GM23338 (cell line): ENCODE results near the gene ABCD1. TPM values are rescaled to one million over a fixed set of nuclear protein-coding genes. Genes with fewer than 3 reads are reported as not detected.

Source experiments
- ATAC-seq: fragments of 200-7000 bp; cut with Tn5 transposase; 3 replicates; pipeline ENCODE4 v1.9.1; 2020
- DNase-seq: peaks from one replicate; pipeline ENCODE4 v3.0.0-alpha.2; 2015; ENCODE audit warnings: low spot score
- H2AFZ ChIP-seq: fragments of 200-600 bp; sonication (generic); 2 replicates; pipeline ENCODE4 v1.8.0; 2016; ENCODE audit warnings: antibody characterized with exemption, mild to moderate bottlenecking, moderate library complexity
- H3F3A ChIP-seq: fragments of 200-600 bp; sonication (generic); replicated peaks from 2 replicates; pipeline ENCODE4 v1.8.0; 2017; ENCODE audit warnings: antibody characterized with exemption, mixed run types, low read depth
- H3K27ac ChIP-seq: fragments of 200-600 bp; sonication (generic); 2 replicates; pipeline ENCODE4 v1.6.1; 2016; ENCODE audit warnings: low read depth
- H3K27me3 ChIP-seq: fragments of 200-600 bp; sonication (generic); 2 replicates; pipeline ENCODE4 v1.8.0; 2016; ENCODE audit warnings: mild to moderate bottlenecking, mixed run types, moderate library complexity; ENCODE audit not compliant: insufficient read depth
- H3K36me3 ChIP-seq: fragments of 200-600 bp; sonication (generic); 2 replicates; pipeline ENCODE4 v1.8.0; 2016; ENCODE audit warnings: mild to moderate bottlenecking; ENCODE audit not compliant: insufficient read depth
- H3K4me1 ChIP-seq: fragments of 200-600 bp; sonication (generic); 2 replicates; pipeline ENCODE4 v1.8.0; 2016; ENCODE audit warnings: mild to moderate bottlenecking, moderate library complexity; ENCODE audit not compliant: insufficient read depth
- H3K4me2 ChIP-seq: fragments of 200-600 bp; sonication (generic); 2 replicates; pipeline ENCODE4 v1.7.1; 2017; ENCODE audit warnings: mixed run types
- H3K4me3 ChIP-seq: fragments of 200-600 bp; sonication (generic); 2 replicates; pipeline ENCODE4 v1.6.1; 2016; ENCODE audit warnings: mixed run types
- H3K79me2 ChIP-seq: fragments of 200-600 bp; sonication (generic); replicated peaks from 2 replicates; pipeline ENCODE4 v1.8.0; 2017; ENCODE audit warnings: mild to moderate bottlenecking; ENCODE audit not compliant: insufficient read depth
- H3K9me2 ChIP-seq: fragments of 200-600 bp; sonication (generic); 2 replicates; pipeline ENCODE4 v1.8.0; 2017; ENCODE audit not compliant: insufficient read depth
- H4K20me1 ChIP-seq: fragments of 200-600 bp; sonication (generic); replicated peaks from 2 replicates; pipeline ENCODE4 v1.8.0; 2017; ENCODE audit warnings: mild to moderate bottlenecking; ENCODE audit not compliant: insufficient read depth
- H3K27ac Mint-ChIP-seq: 2 replicates; pipeline ENCODE4 v1.8.0; 2020; ENCODE audit warnings: inconsistent platforms, mild to moderate bottlenecking, moderate library complexity, mixed read lengths
- H3K27me3 Mint-ChIP-seq: 3 replicates; pipeline ENCODE4 v1.8.0; 2022; ENCODE audit warnings: low read depth, mild to moderate bottlenecking, moderate library complexity, mixed read lengths, inconsistent platforms; ENCODE audit not compliant: insufficient read depth, poor library complexity
- H3K36me3 Mint-ChIP-seq: 3 replicates; pipeline ENCODE4 v1.8.0; 2021; ENCODE audit warnings: low read depth, mild to moderate bottlenecking, inconsistent platforms, moderate library complexity, mixed read lengths
- H3K4me1 Mint-ChIP-seq: 3 replicates; pipeline ENCODE4 v1.8.0; 2020; ENCODE audit warnings: mild to moderate bottlenecking, inconsistent platforms, mixed read lengths
- H3K4me3 Mint-ChIP-seq: 3 replicates; pipeline ENCODE4 v1.8.0; 2021; ENCODE audit warnings: moderate library complexity, mild to moderate bottlenecking, inconsistent platforms, mixed read lengths
- H3K9me3 Mint-ChIP-seq: 3 replicates; pipeline ENCODE4 v1.8.0; 2020; ENCODE audit warnings: moderate library complexity, mild to moderate bottlenecking, inconsistent platforms, mixed read lengths
- CREB1 ChIP-seq: fragments of 250-450 bp; sonication (Bioruptor Pico); IDR thresholded peaks from 2 replicates; pipeline ENCODE4 v1.5.0; 2020; ENCODE audit warnings: low read depth, mild to moderate bottlenecking, moderate library complexity
- CTCF ChIP-seq, 2 experiments: fragments of 200-600 bp in 1 of 2; sonication (generic) in 1 of 2; conservative IDR thresholded peaks; 2 replicates each; pipeline versions ENCODE4 v1.5.1 to v1.6.1; 2016 to 2017; ENCODE audit warnings: antibody characterized with exemption in 2 of 2, low read depth in 2 of 2, mild to moderate bottlenecking in 2 of 2, moderate library complexity in 1 of 2
- EZH2 ChIP-seq: fragments of 200-600 bp; sonication (generic); IDR thresholded peaks from one replicate; pipeline ENCODE4 v1.8.0; 2017; ENCODE audit warnings: antibody characterized with exemption, mild to moderate bottlenecking, low read depth; ENCODE audit not compliant: unreplicated experiment
- EZH2phosphoT487 ChIP-seq: fragments of 200-600 bp; sonication (generic); IDR thresholded peaks from one replicate; pipeline ENCODE4 v1.8.1; 2018; ENCODE audit warnings: antibody characterized with exemption; ENCODE audit not compliant: unreplicated experiment
- NANOG ChIP-seq: IDR thresholded peaks from 2 replicates; pipeline ENCODE4 v1.6.1; 2016; ENCODE audit warnings: antibody characterized with exemption, borderline replicate concordance
- POLR2AphosphoS5 ChIP-seq: IDR thresholded peaks from 2 replicates; pipeline ENCODE4 v1.6.1; 2016; ENCODE audit warnings: antibody characterized with exemption, low read depth
- REST ChIP-seq: IDR thresholded peaks from one replicate; pipeline ENCODE4 v1.6.1; 2018; ENCODE audit warnings: antibody characterized with exemption; ENCODE audit not compliant: unreplicated experiment
- STAT1 ChIP-seq: IDR thresholded peaks from one replicate; pipeline ENCODE4 v1.6.1; 2016; ENCODE audit warnings: antibody characterized with exemption; ENCODE audit not compliant: unreplicated experiment
- ZNF331 ChIP-seq: fragments of 250-450 bp; sonication (Bioruptor Pico); IDR thresholded peaks from 2 replicates; pipeline ENCODE4 v1.5.0; 2020; ENCODE audit warnings: low read depth, mild to moderate bottlenecking, moderate library complexity
- polyA plus RNA-seq: library from polyadenylated mRNA; unstranded; fragments of >200 nt; fragmentation: Nextera tagmentation; extraction: Ambion mirVana; gene quantifications from 2 replicates; pipeline ENCODE4 v1.2.1, GENCODE V29; 2016
- total RNA-seq: library from RNA; depleted of rRNA; stranded (reverse); fragments of >200 nt; shearing (Covaris generic); gene quantifications from 2 replicates; pipeline ENCODE4 v1.2.3, GENCODE V29; 2014
- TF ChIP-seq, protein P1 (sequence below): IDR thresholded peaks from 2 replicates; pipeline ENCODE4 v1.6.1; 2016; ENCODE audit warnings: antibody characterized with exemption

The ABCD1 gene
- total and polyA plus RNA-seq, 2 experiments from 2014 or later = 2.4 to 8.9 TPM

DNA sequence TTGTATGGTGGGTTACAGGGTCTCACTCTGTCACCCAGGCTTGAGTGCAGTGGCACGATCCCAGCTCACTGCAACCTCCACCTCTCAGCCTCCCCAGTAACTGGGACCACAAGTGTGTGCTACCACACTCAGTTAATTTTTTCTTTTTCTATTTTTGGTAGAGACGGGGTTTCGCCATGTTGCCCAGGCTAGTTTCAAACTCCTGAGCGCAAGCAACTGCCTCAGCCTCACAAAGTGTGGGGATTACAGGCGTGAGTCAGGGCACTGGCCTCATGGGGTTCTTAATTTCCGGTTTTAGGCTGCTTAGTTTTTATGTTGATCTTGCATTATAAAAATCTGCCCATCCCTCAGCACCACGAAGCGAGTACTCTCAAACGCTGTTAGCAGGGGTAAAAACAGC lies 7.2 kb upstream of the ABCD1 start:
- Mint-ChIP-seq H3K4me3 (no peak overlapping the region), H3K27ac (no peak overlapping the region), H3K36me3 (peaks cover 62% of the 10 kb centered on the region), H3K9me3 (no peaks in the 10 kb centered on the region), H3K27me3 (no peaks in the 10 kb centered on the region), H3K4me1 (no peaks in the 10 kb centered on the region)
- Histone ChIP-seq H3K27me3 (no peaks in the 10 kb centered on the region), H3F3A (no peaks in the 10 kb centered on the region), H3K27ac (no peak overlapping the region), H3K79me2 (peaks cover 18% of the 10 kb centered on the region), H3K9me2 (no peaks in the 10 kb centered on the region), H3K36me3 (no peaks in the 10 kb centered on the region), H2AFZ (no peak overlapping the region), H3K4me1 (peaks cover 3% of the 10 kb centered on the region; the same call in 1 of the 2 replicates), H3K4me2 (no peak overlapping the region), H4K20me1 (0 out of 2 replicates have a peak, but pooled peaks cover 10% of the 10 kb centered on the region), H3K4me3 (no peak overlapping the region)
- ATAC-seq = no peak
- DNase-seq = no peak
- no peak for TF ChIP-seq EZH2phosphoT487

GRCh38 chrX:153719238-153719637 lies 5.4 kb upstream of the ABCD1 start:
- no peak overlapping the region for H2AFZ ChIP-seq
- H3K4me1 ChIP-seq = peaks cover 7% of the 10 kb centered on the region; the same call in 1 of the 2 replicates
- no peak overlapping the region for H3K4me2 ChIP-seq
- H3K27me3 ChIP-seq = no peaks in the 10 kb centered on the region
- H3K4me1 Mint-ChIP-seq = peaks cover 4% of the 10 kb centered on the region; the same call in 1 of the 3 replicates
- peaks cover 29% of the 10 kb centered on the region for H3K79me2 ChIP-seq
- no peaks in the 10 kb centered on the region for H3F3A ChIP-seq
- H3K4me3 Mint-ChIP-seq = no peak overlapping the region
- no peak overlapping the region for H3K27ac Mint-ChIP-seq
- H3K9me2 ChIP-seq = no peaks in the 10 kb centered on the region
- H4K20me1 ChIP-seq = 0 out of 2 replicates have a peak, but pooled peaks cover 13% of the 10 kb centered on the region
- no peaks in the 10 kb centered on the region for H3K36me3 ChIP-seq
- peaks cover 55% of the 10 kb centered on the region for H3K36me3 Mint-ChIP-seq
- H3K27me3 Mint-ChIP-seq = no peaks in the 10 kb centered on the region
- ATAC-seq = no peak
- H3K27ac ChIP-seq = no peak overlapping the region
- no peaks in the 10 kb centered on the region for H3K9me3 Mint-ChIP-seq
- no peak for DNase-seq
- no peak overlapping the region for H3K4me3 ChIP-seq
- TF ChIP-seq ZNF331 = no peak
- TF ChIP-seq NANOG = no peak
- TF ChIP-seq EZH2 = no peak
- TF ChIP-seq CTCF (conservative IDR thresholded peaks at IDR 0.05; ENCODE audit: low read depth in 2 of 2) = no peak
- TF ChIP-seq CREB1 (CRISPR knock-in tag) = no peak
- no peak for TF ChIP-seq STAT1
- no peak for TF ChIP-seq REST
- no peak for TF ChIP-seq POLR2AphosphoS5
- TF ChIP-seq, protein P1, sequence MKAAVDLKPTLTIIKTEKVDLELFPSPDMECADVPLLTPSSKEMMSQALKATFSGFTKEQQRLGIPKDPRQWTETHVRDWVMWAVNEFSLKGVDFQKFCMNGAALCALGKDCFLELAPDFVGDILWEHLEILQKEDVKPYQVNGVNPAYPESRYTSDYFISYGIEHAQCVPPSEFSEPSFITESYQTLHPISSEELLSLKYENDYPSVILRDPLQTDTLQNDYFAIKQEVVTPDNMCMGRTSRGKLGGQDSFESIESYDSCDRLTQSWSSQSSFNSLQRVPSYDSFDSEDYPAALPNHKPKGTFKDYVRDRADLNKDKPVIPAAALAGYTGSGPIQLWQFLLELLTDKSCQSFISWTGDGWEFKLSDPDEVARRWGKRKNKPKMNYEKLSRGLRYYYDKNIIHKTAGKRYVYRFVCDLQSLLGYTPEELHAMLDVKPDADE = no peak
